Naive thymus-derived CD4-positive, alpha-beta T cell (primary cell): Measurements from ENCODE around the gene CRTC1. TPM values are rescaled to one million over a fixed set of nuclear protein-coding genes. Genes with fewer than 3 reads are reported as not detected.

Source experiments
- ATAC-seq: fragments of 150-1000 bp; cut with Tn5 transposase; 2 replicates; pipeline ENCODE4 v1.10.0; 2021; ENCODE audit warnings: mild to moderate bottlenecking, moderate library complexity
- CTCF ChIA-PET: fragments of 350-600 bp; sonication (Branson Sonifier 250); formaldehyde crosslinking; loops from one replicate; lab custom pipeline; 2021; ENCODE audit warnings: antibody characterized with exemption; lab: Charles Lee
- POLR2A ChIA-PET: fragments of 350-600 bp; sonication (Branson Sonifier 250); formaldehyde crosslinking; loops from one replicate; lab custom pipeline; 2021; ENCODE audit warnings: antibody characterized with exemption, inconsistent platforms; lab: Charles Lee
- DNase-seq, 9 donors: peaks; one replicate each; pipeline versions ENCODE4 v3.0.0 to v3.0.0-alpha.2; 2020 to 2022; ENCODE audit warnings: mixed read lengths in 1 of 9
- H3K27ac ChIP-seq: one replicate; pipeline ENCODE4 v1.7.0; 2013; ENCODE audit warnings: mild to moderate bottlenecking, low read depth, low read length, moderate library complexity
- H3K27me3 ChIP-seq, 2 donors: one replicate each; pipeline ENCODE4 v1.7.0; 2013; ENCODE audit warnings: low read length in 2 of 2, mild to moderate bottlenecking in 2 of 2, moderate library complexity in 2 of 2; ENCODE audit not compliant: control insufficient read depth in 2 of 2, insufficient read depth in 2 of 2
- H3K36me3 ChIP-seq, 3 experiments: 1 replicate in 2 of 3; 2 replicates in 1 of 3; pipeline ENCODE4 v1.7.0; 2013; ENCODE audit warnings: low read length in 3 of 3, mild to moderate bottlenecking in 3 of 3, moderate library complexity in 1 of 3; ENCODE audit not compliant: insufficient read depth in 3 of 3, control insufficient read depth in 2 of 3
- H3K4me1 ChIP-seq, 2 donors: one replicate each; pipeline ENCODE4 v1.7.0; 2013; ENCODE audit warnings: low read length in 2 of 2, mild to moderate bottlenecking in 2 of 2, moderate library complexity in 1 of 2; ENCODE audit not compliant: control insufficient read depth in 2 of 2, insufficient read depth in 2 of 2
- H3K4me3 ChIP-seq: 2 replicates; pipeline ENCODE4 v1.7.0; 2013; ENCODE audit warnings: mild to moderate bottlenecking, low read length
- H3K9me3 ChIP-seq, 3 experiments: 1 replicate in 2 of 3; 2 replicates in 1 of 3; pipeline ENCODE4 v1.7.0; 2013; ENCODE audit warnings: low read length in 3 of 3; ENCODE audit not compliant: control insufficient read depth in 2 of 3
- H3K27ac Mint-ChIP-seq, 9 donors: one replicate each; pipeline ENCODE4 v1.8.0; 2020 to 2022; ENCODE audit warnings: mixed read lengths in 9 of 9, mild to moderate bottlenecking in 8 of 9, moderate library complexity in 5 of 9, inconsistent platforms in 2 of 9
- H3K27me3 Mint-ChIP-seq, 5 donors: one replicate each; pipeline ENCODE4 v1.8.0; 2021 to 2022; ENCODE audit warnings: mixed read lengths in 5 of 5, mild to moderate bottlenecking in 1 of 5
- H3K36me3 Mint-ChIP-seq, 5 donors: one replicate each; pipeline ENCODE4 v1.8.0; 2020 to 2022; ENCODE audit warnings: mixed read lengths in 5 of 5, mild to moderate bottlenecking in 3 of 5, inconsistent platforms in 1 of 5
- H3K4me1 Mint-ChIP-seq, 7 donors: one replicate each; pipeline ENCODE4 v1.8.0; 2020 to 2022; ENCODE audit warnings: mixed read lengths in 7 of 7, mild to moderate bottlenecking in 3 of 7, inconsistent platforms in 1 of 7
- H3K4me3 Mint-ChIP-seq, 10 donors: one replicate each; pipeline ENCODE4 v1.8.0; 2020 to 2022; ENCODE audit warnings: mild to moderate bottlenecking in 10 of 10, mixed read lengths in 10 of 10, moderate library complexity in 6 of 10, inconsistent platforms in 2 of 10
- H3K9me3 Mint-ChIP-seq, 11 donors: one replicate each; pipeline ENCODE4 v1.8.0; 2020 to 2022; ENCODE audit warnings: mixed read lengths in 11 of 11, mild to moderate bottlenecking in 4 of 11, inconsistent platforms in 1 of 11, moderate library complexity in 1 of 11
- intact Hi-C, 2 donors: fragments of 100-400 bp; cut with micrococcal nuclease; formaldehyde crosslinking; loops; one replicate each; pipeline ENCODE4 v1.15.1; 2023
- polyA plus RNA-seq, 2 donors: library from polyadenylated mRNA; unstranded; fragments of 300-500 nt; fragmentation: Illumina TruSeq; gene quantifications; one replicate each; pipeline ENCODE4 v1.2.3, GENCODE V29; 2021
- total RNA-seq, 6 experiments: library from RNA in 5 of 6; stranded (reverse) in 5 of 6; gene quantifications; 1 replicate in 5 of 6; 2 replicates in 1 of 6; pipeline ENCODE4 v1.2.3 and lab custom pipeline; 2021 to 2026

The CRTC1 gene
- total and polyA plus RNA-seq, 7 experiments from 2014 or later: 0.97 to 23.4 (median 20.5) TPM

GRCh38 chr19:18687740-18688465 is 4.4 kb downstream of the CRTC1 start:
- Mint-ChIP-seq H3K9me3 (no peaks in the 10 kb centered on the region), H3K4me3 (peak overlapping the region in 1 of 10 donors; percentile 37), H3K4me1 (peaks cover 13 to 62% (median 30%) of the 10 kb centered on the region in 7 donors), H3K27ac (peak overlapping the region in 2 of 9 donors; percentile 70 to 84), H3K36me3 (peaks cover 0 to 2% (median 0%) of the 10 kb centered on the region in 5 donors), H3K27me3 (peaks cover 0 to 2% (median 0%) of the 10 kb centered on the region in 5 donors)
- Histone ChIP-seq H3K9me3 (no peaks in the 10 kb centered on the region), H3K4me1 (peaks cover 10 to 14% of the 10 kb centered on the region in 2 donors), H3K36me3 (peaks cover 0 to 4% (median 0%) of the 10 kb centered on the region in 3 experiments), H3K27me3 (no peaks in the 10 kb centered on the region), H3K27ac (no peak overlapping the region), H3K4me3 (no peak overlapping the region)
- ATAC-seq (no peak), DNase-seq (no peak)
- intact Hi-C loops: no loop called here
- ChIA-PET POLR2A (interaction anchor here (0.9 kb wide), 1 partner anchor 11 kb away, joined by 3 read pairs; no protein-coding TSS in a partner anchor), CTCF (no interaction called here)

DNA sequence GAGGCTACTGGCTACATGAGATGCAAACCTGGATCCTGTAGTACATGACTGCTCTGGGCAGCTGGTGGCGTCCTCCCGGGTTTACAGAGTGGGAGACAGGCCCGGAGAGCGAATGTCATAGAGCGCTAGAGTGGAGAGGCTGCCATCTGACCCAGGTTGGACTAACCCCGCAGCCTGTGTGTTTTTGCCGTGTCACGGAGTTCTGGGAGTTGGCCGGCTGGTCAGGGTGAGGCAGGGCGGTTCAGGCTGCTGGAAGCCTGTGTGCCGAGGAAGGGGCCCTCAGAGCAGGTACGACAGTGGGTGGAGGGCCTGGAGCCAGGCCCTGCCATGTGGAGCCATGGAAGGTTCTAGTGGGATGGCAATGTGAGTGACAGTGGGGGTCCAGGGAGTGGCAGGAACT is 12.5 kb downstream of the CRTC1 start:
- H3K27ac Mint-ChIP-seq: peak overlapping the region in 6 of 9 donors; percentile 48 to 91 (median 74)
- no peaks in the 10 kb centered on the region for H3K36me3 Mint-ChIP-seq
- Histone ChIP-seq H3K9me3 (no peaks in the 10 kb centered on the region), H3K27ac (no peak overlapping the region), H3K4me1 (peaks cover 19 to 32% of the 10 kb centered on the region in 2 donors), H3K36me3 (no peaks in the 10 kb centered on the region), H3K27me3 (no peaks in the 10 kb centered on the region), H3K4me3 (no peak overlapping the region)
- intact Hi-C loops: no loop called here
- POLR2A ChIA-PET: interaction anchor here (0.8 kb wide), 1 partner anchor 11 kb away, joined by 3 read pairs; no protein-coding TSS in a partner anchor
- H3K27me3 Mint-ChIP-seq: no peaks in the 10 kb centered on the region
- DNase-seq (no peak), ATAC-seq (no peak)
- H3K4me1 Mint-ChIP-seq: peaks cover 21 to 54% (median 25%) of the 10 kb centered on the region in 7 donors
- H3K4me3 Mint-ChIP-seq: peak overlapping the region in 1 of 10 donors; percentile 39
- CTCF ChIA-PET: no interaction called here
- H3K9me3 Mint-ChIP-seq: no peaks in the 10 kb centered on the region

DNA sequence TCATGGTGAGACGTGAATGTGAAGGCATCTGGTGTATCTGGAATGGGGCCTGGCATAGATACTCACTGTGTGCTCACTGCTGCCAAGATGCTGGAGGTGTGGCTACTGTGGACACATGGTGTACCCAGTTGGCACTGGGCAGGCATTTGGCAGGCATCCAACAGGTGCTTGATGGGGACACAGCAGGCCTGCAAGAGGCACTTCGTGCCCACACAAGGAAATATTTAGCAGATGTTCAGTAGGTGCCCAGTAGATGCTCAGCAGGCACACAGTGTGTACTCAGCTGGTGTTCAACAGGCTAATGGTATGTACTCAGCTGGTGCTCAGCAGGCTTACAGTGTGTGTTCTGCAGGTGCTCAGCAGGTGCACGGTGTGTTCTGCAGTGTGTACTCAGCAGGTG is 14.2 kb downstream of the CRTC1 start:
- peak overlapping the region in 2 of 10 donors; percentile 6 to 19 for H3K4me3 Mint-ChIP-seq
- CTCF ChIA-PET: no interaction called here

DNA sequence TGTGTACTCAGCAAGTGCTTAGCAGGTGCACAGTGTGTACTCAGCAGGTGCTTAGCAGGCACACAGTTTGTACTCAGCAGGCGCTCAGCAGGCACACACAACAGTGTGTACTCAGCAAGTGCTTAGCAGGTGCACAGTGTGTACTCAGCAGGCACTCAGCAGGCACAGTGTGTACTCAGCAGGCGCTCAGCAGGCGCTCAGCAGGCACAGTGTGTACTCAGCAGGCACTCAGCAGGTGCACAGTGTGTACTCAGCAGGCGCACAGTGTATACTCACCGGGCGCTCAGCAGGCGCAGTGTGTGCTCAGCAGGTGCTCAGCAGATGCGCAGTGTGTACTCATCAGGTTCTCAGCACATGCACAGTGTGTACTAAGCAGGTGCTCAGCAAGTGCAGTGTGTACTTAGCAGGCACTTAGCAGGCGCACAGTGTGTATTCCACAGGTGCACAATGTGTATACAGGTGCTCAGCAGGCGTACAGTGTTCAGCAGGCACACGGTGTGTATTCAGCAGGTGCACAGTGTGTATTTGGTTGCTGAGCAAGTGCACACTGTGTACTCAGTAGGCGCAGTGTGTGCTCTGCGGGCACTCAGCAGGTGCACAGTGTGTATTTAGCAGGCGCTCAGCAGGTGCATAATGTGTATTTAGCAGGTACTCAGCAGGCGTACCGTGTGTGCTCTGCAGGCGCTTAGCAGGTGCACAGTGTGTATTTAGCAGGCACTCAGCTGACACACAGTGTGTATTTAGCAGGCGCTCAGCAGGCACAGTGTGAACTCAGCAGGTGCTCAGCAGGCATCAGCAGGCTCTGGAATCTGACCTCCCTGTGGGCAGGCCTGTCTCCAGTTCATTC is 15.1 kb downstream of the CRTC1 start:
- CTCF ChIA-PET: interaction anchor here (0.5 kb wide), 1 partner anchor 611 kb away, joined by 4 read pairs; no protein-coding TSS in a partner anchor
- DNase-seq (no peak), ATAC-seq (no peak)
- intact Hi-C loops: no loop called here
- H3K36me3 ChIP-seq: no peaks in the 10 kb centered on the region
- no peaks in the 10 kb centered on the region for H3K27me3 ChIP-seq
- POLR2A ChIA-PET: interaction anchor here (1.1 to 2.4 kb wide), 2 partner anchors 10 to 13 kb away, joined by 3 to 17 read pairs; no protein-coding TSS in a partner anchor
- H3K27ac Mint-ChIP-seq: peak overlapping the region in 8 of 9 donors; percentile 90 to 98 (median 95)
- H3K4me3 ChIP-seq: no peak overlapping the region
- H3K4me1 Mint-ChIP-seq: peaks cover 24 to 54% (median 28%) of the 10 kb centered on the region in 7 donors
- no peaks in the 10 kb centered on the region for H3K36me3 Mint-ChIP-seq
- H3K27ac ChIP-seq: peak overlapping the region; percentile 76
- H3K4me3 Mint-ChIP-seq: peak overlapping the region; percentile 78 to 95 (median 91)
- no peaks in the 10 kb centered on the region for H3K9me3 ChIP-seq
- H3K9me3 Mint-ChIP-seq: no peaks in the 10 kb centered on the region
- peaks cover 24 to 38% of the 10 kb centered on the region in 2 donors for H3K4me1 ChIP-seq
- peaks cover 0 to 4% (median 0%) of the 10 kb centered on the region in 5 donors for H3K27me3 Mint-ChIP-seq

More for the DNA sequence above, 14.2 kb downstream of the CRTC1 start:
- Mint-ChIP-seq H3K27ac (peak overlapping the region in 8 of 9 donors; percentile 51 to 86 (median 76)), H3K36me3 (no peaks in the 10 kb centered on the region), H3K4me1 (peaks cover 24 to 54% (median 28%) of the 10 kb centered on the region in 7 donors), H3K9me3 (no peaks in the 10 kb centered on the region), H3K27me3 (peaks cover 0 to 4% (median 0%) of the 10 kb centered on the region in 5 donors)
- intact Hi-C loops: no loop called here
- Histone ChIP-seq H3K27ac (peak overlapping the region; percentile 52), H3K9me3 (no peaks in the 10 kb centered on the region), H3K4me3 (no peak overlapping the region), H3K4me1 (peaks cover 24 to 38% of the 10 kb centered on the region in 2 donors), H3K27me3 (no peaks in the 10 kb centered on the region), H3K36me3 (no peaks in the 10 kb centered on the region)
- POLR2A ChIA-PET: no interaction called here
- ATAC-seq: no peak
- DNase-seq: no peak

DNA sequence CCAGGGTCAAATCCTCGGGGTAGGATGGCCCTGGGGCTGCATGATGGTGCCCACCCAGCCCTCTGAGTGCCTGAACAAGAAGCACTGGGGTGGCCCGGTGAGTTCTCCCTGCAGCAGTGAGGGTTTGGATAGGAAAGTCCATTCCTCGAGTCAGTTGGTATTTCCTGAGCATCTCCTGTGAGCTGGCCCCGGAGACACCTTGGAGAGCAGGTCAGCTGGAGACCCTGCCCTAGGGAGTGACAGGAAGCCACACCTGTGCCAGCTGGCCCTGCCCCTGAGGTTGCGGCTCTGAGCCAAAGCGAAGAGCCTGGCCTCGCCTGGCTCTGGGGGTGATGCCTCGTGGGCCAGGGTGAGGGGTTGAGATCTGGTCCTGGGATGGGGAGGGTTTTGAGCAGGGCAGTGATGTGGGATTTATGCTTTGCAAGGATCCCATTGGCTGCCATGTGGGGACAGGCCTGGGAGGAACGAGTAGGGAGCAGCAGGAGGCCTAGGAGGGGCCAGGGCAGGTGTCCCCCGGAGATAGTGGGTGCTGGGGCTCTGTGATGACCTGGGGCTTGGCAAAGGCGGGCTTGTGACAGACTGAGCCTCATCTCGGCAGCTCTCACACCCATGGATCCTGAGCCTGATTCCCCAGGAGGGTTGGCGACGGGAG is 16.0 kb downstream of the CRTC1 start:
- no peak for DNase-seq
- peak overlapping the region; percentile 71 for H3K4me3 ChIP-seq

More for the DNA sequence above, 16.0 kb downstream of the CRTC1 start:
- H3K27ac ChIP-seq: peak overlapping the region; percentile 76
- Mint-ChIP-seq H3K36me3 (no peaks in the 10 kb centered on the region), H3K27ac (peak overlapping the region; percentile 36 to 98 (median 94)), H3K4me3 (peak overlapping the region; percentile 78 to 95 (median 91)), H3K27me3 (peaks cover 0 to 4% (median 0%) of the 10 kb centered on the region in 5 donors), H3K4me1 (peaks cover 24 to 52% (median 29%) of the 10 kb centered on the region in 7 donors), H3K9me3 (no peaks in the 10 kb centered on the region)
- H3K36me3 ChIP-seq: no peaks in the 10 kb centered on the region
- peaks cover 24 to 38% of the 10 kb centered on the region in 2 donors for H3K4me1 ChIP-seq
- H3K27me3 ChIP-seq: no peaks in the 10 kb centered on the region
- ChIA-PET POLR2A (interaction anchor here (0.6 to 2.4 kb wide), 4 partner anchors 11 to 220 kb away, joined by 3 to 17 read pairs (median 4); partner anchors contain the start of genes COPE and DDX49), CTCF (no interaction called here)
- no peak for ATAC-seq
- intact Hi-C loops: loop anchor here (1.0 to 5.0 kb wide), 5 partner anchors 15 to 177 kb away; partner anchors contain the start of genes ELL (in 1 of the 2) and UPF1 (in 1 of the 2)
- no peaks in the 10 kb centered on the region for H3K9me3 ChIP-seq
